Activated naive CD8-positive, alpha-beta T cell (primary cell): ENCODE data around the gene ZNF667.

Source experiments
- H3K27ac Mint-ChIP-seq: one replicate; pipeline ENCODE4 v1.8.0; 2021; ENCODE audit warnings: mixed read lengths
- H3K27me3 Mint-ChIP-seq: one replicate; pipeline ENCODE4 v1.8.0; 2021; ENCODE audit warnings: mixed read lengths
- H3K36me3 Mint-ChIP-seq: one replicate; pipeline ENCODE4 v1.8.0; 2021; ENCODE audit warnings: mixed read lengths
- H3K4me1 Mint-ChIP-seq: one replicate; pipeline ENCODE4 v1.8.0; 2021; ENCODE audit warnings: low read depth, mixed read lengths
- H3K4me3 Mint-ChIP-seq: one replicate; pipeline ENCODE4 v1.8.0; 2021; ENCODE audit warnings: mild to moderate bottlenecking, mixed read lengths
- H3K9me3 Mint-ChIP-seq: one replicate; pipeline ENCODE4 v1.8.0; 2021; ENCODE audit warnings: low read depth, mixed read lengths

ZNF667 gene

DNA sequence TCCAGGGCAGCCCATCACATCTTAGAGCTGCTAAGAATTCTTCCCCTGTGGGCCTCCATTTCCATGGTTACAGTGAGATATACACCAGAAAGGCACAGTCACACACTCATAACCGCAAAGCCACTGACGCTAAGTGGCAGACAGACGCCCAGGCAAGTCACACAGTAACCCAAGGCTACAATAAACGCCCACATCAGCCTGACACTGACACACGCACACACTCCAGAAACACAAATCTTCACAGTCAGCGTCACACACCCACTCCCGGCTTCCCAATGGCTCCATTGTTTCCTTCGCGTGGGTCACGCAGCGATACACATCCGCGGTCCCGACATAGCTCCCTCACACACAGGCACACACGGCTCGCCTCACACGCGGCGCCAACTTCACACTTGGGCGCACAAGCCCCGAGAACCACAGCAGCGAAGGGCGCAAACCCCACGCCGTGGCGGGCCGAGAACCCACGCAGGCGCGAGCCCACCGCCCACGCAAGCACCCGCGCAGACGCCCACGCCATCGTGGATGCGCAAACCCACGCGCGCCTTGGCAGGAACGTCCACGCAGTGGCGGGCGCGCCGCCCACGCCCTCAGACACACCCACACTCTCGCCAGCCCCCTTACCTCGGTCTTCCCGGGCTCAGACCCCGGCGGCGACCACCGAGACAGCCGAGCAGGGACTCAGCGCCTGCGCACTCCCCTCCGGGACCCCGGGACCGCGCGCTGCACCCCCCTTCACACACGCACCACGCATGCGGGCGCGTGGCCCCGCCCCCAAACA lies at the start of gene ZNF667:
ZNF667 (minus strand) TSS at position 695 of the 778 bp plus-strand sequence. CDS start 14,975 bp downstream, outside the sequence.
- Mint-ChIP-seq H3K36me3 (peaks cover 54% of the 10 kb centered on the region), H3K27ac (peak within 1 kb of the TSS; percentile 97), H3K4me1 (peaks cover 22% of the 10 kb centered on the region), H3K4me3 (peak within 1 kb of the TSS; percentile 95), H3K9me3 (peaks cover 47% of the 10 kb centered on the region), H3K27me3 (peaks cover 9% of the 10 kb centered on the region)

DNA sequence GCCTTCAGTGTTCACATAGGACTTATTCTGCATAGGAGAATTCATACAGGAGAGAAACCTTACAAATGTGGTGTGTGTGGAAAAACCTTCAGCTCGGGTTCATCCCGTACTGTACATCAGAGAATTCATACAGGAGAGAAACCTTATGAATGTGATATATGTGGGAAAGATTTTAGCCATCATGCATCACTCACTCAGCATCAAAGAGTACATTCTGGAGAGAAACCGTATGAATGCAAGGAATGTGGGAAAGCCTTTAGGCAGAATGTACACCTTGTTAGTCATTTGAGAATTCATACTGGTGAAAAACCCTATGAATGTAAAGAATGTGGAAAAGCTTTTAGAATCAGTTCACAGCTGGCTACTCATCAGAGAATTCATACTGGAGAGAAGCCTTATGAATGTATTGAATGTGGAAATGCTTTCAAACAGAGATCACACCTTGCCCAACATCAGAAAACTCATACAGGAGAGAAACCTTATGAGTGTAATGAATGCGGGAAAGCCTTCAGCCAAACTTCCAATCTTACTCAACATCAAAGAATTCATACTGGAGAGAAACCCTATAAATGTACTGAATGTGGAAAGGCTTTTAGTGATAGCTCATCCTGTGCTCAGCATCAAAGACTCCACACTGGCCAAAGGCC lies 48.2 kb upstream of the ZNF667 start:
- H3K27me3 Mint-ChIP-seq: no peaks in the 10 kb centered on the region
- no peaks in the 10 kb centered on the region for H3K4me1 Mint-ChIP-seq
- H3K4me3 Mint-ChIP-seq: no peak overlapping the region
- peaks cover 50% of the 10 kb centered on the region for H3K9me3 Mint-ChIP-seq
- peaks cover 44% of the 10 kb centered on the region for H3K36me3 Mint-ChIP-seq
- no peak overlapping the region for H3K27ac Mint-ChIP-seq

DNA sequence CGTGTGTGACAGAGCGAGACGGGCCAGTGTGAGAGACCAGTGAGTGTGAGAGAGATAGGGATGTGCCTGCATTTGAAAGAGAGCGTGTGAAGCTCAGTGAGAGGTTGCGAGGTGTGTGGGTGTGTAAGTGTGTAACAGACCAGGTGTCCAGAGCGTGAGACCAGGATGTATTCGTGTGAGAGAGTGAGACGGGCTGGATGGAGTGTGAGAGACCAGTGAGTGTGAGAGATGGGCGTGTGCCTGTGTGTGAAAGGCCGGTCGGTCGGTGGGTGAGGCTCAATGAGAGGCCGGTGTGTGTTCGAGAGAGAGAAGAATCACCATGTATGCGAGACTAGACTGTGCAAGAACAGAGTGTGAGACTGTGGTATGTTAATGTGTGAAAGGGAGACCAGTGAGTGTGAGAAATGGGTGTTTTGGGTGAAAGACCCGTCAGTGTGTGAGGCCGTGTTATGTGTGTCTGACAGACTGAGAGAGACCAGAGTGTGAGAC lies 31.2 kb upstream of the ZNF667 start:
- Mint-ChIP-seq H3K27me3 (no peaks in the 10 kb centered on the region), H3K27ac (no peak overlapping the region), H3K36me3 (peaks cover 18% of the 10 kb centered on the region), H3K4me3 (no peak overlapping the region), H3K9me3 (peaks cover 24% of the 10 kb centered on the region), H3K4me1 (peaks cover 6% of the 10 kb centered on the region)

- Mint-ChIP-seq H3K4me3 (no peak within 1 kb of the TSS), H3K36me3 (peaks cover 15% of the 10 kb centered on the region), H3K9me3 (peaks cover 21% of the 10 kb centered on the region), H3K27me3 (no peaks in the 10 kb centered on the region), H3K4me1 (peaks cover 6% of the 10 kb centered on the region), H3K27ac (peak within 1 kb of the TSS; percentile 25)
These were observed 30.5 kb upstream of the ZNF667 start, which contains the start of gene ZNF471 for GRCh38 chr19:56507446-56508289. Gene ZNF471 (plus strand): TSS chr19:56507855. CDS start chr19:56511572, 3,717 bp downstream.

- peaks cover 33% of the 10 kb centered on the region for H3K9me3 Mint-ChIP-seq
- H3K27ac Mint-ChIP-seq: no peak overlapping the region
- no peaks in the 10 kb centered on the region for H3K27me3 Mint-ChIP-seq
- peaks cover 25% of the 10 kb centered on the region for H3K36me3 Mint-ChIP-seq
- H3K4me1 Mint-ChIP-seq: peaks cover 6% of the 10 kb centered on the region
- no peak overlapping the region for H3K4me3 Mint-ChIP-seq
These were observed 27.4 kb upstream of the ZNF667 start for GRCh38 chr19:56504581-56504980.

- H3K4me3 Mint-ChIP-seq: no peak overlapping the region
- H3K4me1 Mint-ChIP-seq: no peaks in the 10 kb centered on the region
- peaks cover 63% of the 10 kb centered on the region for H3K9me3 Mint-ChIP-seq
- no peaks in the 10 kb centered on the region for H3K27me3 Mint-ChIP-seq
- H3K27ac Mint-ChIP-seq: no peak overlapping the region
- peaks cover 59% of the 10 kb centered on the region for H3K36me3 Mint-ChIP-seq
These were observed 14.3 kb upstream of the ZNF667 start for GRCh38 chr19:56491399-56491798.

- peaks cover 48% of the 10 kb centered on the region for H3K36me3 Mint-ChIP-seq
- H3K4me3 Mint-ChIP-seq: peak overlapping the region; percentile 95
- H3K27ac Mint-ChIP-seq: peak overlapping the region; percentile 97
- peaks cover 42% of the 10 kb centered on the region for H3K9me3 Mint-ChIP-seq
- peaks cover 22% of the 10 kb centered on the region for H3K4me1 Mint-ChIP-seq
- H3K27me3 Mint-ChIP-seq: peaks cover 9% of the 10 kb centered on the region
These were observed 539 bp upstream of the ZNF667 start for GRCh38 chr19:56477429-56478338.

DNA sequence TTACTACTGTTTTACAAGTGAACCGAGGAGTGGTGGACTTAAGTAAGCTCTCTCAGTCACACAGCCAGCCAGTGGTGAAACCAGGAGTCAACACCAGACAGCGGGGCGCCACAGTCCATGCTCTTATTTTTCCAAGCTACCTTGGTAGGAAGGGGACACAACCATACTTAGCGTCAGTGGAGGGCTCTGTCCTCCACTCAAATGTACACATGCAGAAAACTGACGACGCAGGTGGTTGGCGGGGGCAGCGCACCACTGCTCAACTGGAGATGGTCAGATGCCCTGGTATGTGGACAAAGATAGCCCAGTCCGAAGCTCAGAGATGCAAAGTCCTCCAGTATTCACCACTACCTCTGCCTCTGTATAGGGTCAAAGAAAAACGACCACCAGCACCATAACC lies 1.1 kb downstream of the ZNF667 start:
- H3K36me3 Mint-ChIP-seq: peaks cover 56% of the 10 kb centered on the region
- H3K4me3 Mint-ChIP-seq: peak overlapping the region; percentile 95
- H3K4me1 Mint-ChIP-seq: peaks cover 22% of the 10 kb centered on the region
- H3K27ac Mint-ChIP-seq: peak overlapping the region; percentile 97
- H3K27me3 Mint-ChIP-seq: peaks cover 9% of the 10 kb centered on the region
- peaks cover 48% of the 10 kb centered on the region for H3K9me3 Mint-ChIP-seq

GRCh38 chr19:56474308-56474707 lies 2.8 kb downstream of the ZNF667 start:
- peaks cover 39% of the 10 kb centered on the region for H3K9me3 Mint-ChIP-seq
- H3K4me3 Mint-ChIP-seq: no peak overlapping the region
- H3K36me3 Mint-ChIP-seq: peaks cover 47% of the 10 kb centered on the region
- H3K4me1 Mint-ChIP-seq: peaks cover 22% of the 10 kb centered on the region
- peaks cover 7% of the 10 kb centered on the region for H3K27me3 Mint-ChIP-seq
- H3K27ac Mint-ChIP-seq: no peak overlapping the region

GRCh38 chr19:56441206-56441792 lies 35.8 kb downstream of the ZNF667 start:
- Mint-ChIP-seq H3K9me3 (peaks cover 32% of the 10 kb centered on the region), H3K27ac (no peak overlapping the region), H3K4me3 (no peak overlapping the region), H3K27me3 (no peaks in the 10 kb centered on the region), H3K4me1 (no peaks in the 10 kb centered on the region), H3K36me3 (peaks cover 34% of the 10 kb centered on the region)

GRCh38 chr19:56423985-56424353 lies 53.2 kb downstream of the ZNF667 start:
- H3K27me3 Mint-ChIP-seq: no peaks in the 10 kb centered on the region
- no peak overlapping the region for H3K4me3 Mint-ChIP-seq
- peaks cover 57% of the 10 kb centered on the region for H3K36me3 Mint-ChIP-seq
- H3K27ac Mint-ChIP-seq: no peak overlapping the region
- no peaks in the 10 kb centered on the region for H3K4me1 Mint-ChIP-seq
- H3K9me3 Mint-ChIP-seq: peaks cover 48% of the 10 kb centered on the region

DNA sequence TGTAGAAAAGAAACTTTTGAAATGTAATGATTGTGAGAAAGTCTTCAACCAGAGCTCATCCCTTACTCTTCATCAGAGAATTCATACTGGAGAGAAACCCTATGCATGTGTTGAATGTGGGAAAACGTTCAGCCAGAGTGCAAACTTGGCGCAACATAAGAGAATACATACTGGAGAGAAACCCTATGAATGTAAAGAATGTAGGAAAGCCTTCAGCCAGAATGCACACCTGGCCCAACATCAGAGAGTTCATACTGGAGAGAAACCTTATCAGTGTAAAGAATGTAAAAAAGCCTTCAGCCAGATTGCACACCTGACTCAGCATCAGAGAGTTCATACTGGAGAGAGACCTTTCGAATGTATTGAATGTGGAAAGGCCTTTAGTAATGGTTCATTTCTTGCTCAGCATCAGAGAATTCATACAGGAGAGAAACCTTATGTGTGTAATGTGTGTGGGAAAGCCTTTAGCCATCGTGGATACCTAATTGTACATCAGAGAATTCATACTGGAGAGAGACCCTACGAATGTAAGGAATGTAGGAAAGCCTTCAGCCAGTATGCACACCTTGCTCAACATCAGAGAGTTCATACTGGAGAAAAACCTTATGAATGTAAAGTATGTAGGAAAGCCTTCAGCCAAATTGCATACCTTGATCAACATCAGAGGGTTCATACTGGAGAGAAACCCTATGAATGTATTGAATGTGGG lies 53.7 kb downstream of the ZNF667 start:
- peaks cover 61% of the 10 kb centered on the region for H3K36me3 Mint-ChIP-seq
- H3K27me3 Mint-ChIP-seq: no peaks in the 10 kb centered on the region
- no peak overlapping the region for H3K27ac Mint-ChIP-seq
- peaks cover 53% of the 10 kb centered on the region for H3K9me3 Mint-ChIP-seq
- H3K4me3 Mint-ChIP-seq: no peak overlapping the region
- H3K4me1 Mint-ChIP-seq: no peaks in the 10 kb centered on the region

DNA sequence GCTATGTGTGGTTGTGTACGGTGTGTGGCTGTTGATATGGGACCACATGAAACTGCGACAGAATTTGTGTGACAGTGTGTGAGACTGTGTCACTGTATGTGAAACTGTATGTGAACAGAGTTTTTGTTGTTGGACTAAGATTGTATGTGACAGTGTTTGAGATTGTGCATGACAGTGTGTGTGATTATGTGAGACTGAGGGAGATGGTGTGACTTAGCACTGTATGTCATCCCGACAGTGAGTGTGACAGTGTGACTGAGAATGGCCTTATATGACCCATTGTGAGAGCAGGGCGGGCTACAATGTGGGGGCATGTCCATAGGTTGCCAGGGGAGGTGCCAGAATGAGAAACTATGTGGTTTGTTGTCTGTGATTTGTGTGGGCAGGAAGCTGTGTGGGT lies 72.1 kb downstream of the ZNF667 start:
- peaks cover 42% of the 10 kb centered on the region for H3K9me3 Mint-ChIP-seq
- H3K36me3 Mint-ChIP-seq: peaks cover 58% of the 10 kb centered on the region
- peaks cover 35% of the 10 kb centered on the region for H3K4me1 Mint-ChIP-seq
- H3K27ac Mint-ChIP-seq: peak overlapping the region; percentile 100
- no peaks in the 10 kb centered on the region for H3K27me3 Mint-ChIP-seq
- peak overlapping the region; percentile 97 for H3K4me3 Mint-ChIP-seq
